ENCODE measurements around the gene CNP.
"Not testable (repeated sequence)": the region's sequence is repeated elsewhere in the genome, so short reads cannot be mapped to it uniquely, and the experiment has no call there.

Gene CNP

DNA sequence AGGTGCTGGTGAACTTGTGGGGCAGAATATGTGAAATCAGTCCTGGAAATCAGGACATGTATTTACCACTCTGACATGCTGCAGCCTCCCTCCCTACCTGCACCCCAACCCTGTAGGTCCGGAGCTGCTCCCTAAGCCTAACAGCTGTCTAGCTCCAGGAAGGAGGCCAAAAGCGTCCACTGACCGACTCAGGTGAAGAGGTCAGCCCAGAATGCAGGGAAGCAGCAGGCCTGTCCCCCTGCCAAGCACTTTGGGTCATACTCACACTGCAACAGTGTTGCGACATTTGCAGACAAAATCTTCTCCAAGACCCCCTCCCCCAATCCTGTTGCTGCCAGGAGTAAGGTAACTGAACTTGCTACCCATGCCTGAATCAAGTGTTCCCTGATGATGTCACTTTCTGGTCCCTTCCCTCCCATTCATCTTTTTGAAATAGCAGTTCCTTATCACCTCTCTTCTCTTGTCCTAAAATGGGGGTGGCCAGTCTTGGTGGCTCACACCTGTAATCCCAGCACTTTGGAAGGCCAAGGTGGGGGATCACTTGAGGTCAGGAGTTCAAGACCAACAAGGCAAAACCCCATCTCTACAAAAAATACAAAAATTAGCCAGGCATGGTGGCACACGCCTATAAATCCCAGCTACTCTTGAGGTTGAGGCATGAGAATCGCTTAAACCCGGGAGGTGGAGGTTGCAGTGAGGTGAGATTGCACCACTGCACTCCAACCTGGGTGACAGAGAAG is 46.6 kb upstream of the CNP start:
- no peak overlapping the region for H3K4me3 ChIP-seq (ENCODE audit: low read depth, low read length)
- no peak for DNase-seq (ENCODE audit: low read depth, low spot score)
- in situ Hi-C loops (cut with HindIII; ENCODE audit: low sequenced_read_pairs): no loop called here
- TF ChIP-seq, protein P1, sequence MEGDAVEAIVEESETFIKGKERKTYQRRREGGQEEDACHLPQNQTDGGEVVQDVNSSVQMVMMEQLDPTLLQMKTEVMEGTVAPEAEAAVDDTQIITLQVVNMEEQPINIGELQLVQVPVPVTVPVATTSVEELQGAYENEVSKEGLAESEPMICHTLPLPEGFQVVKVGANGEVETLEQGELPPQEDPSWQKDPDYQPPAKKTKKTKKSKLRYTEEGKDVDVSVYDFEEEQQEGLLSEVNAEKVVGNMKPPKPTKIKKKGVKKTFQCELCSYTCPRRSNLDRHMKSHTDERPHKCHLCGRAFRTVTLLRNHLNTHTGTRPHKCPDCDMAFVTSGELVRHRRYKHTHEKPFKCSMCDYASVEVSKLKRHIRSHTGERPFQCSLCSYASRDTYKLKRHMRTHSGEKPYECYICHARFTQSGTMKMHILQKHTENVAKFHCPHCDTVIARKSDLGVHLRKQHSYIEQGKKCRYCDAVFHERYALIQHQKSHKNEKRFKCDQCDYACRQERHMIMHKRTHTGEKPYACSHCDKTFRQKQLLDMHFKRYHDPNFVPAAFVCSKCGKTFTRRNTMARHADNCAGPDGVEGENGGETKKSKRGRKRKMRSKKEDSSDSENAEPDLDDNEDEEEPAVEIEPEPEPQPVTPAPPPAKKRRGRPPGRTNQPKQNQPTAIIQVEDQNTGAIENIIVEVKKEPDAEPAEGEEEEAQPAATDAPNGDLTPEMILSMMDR (IDR thresholded peaks at IDR 0.05; ENCODE audit: low read depth, low read length): no peak

DNA sequence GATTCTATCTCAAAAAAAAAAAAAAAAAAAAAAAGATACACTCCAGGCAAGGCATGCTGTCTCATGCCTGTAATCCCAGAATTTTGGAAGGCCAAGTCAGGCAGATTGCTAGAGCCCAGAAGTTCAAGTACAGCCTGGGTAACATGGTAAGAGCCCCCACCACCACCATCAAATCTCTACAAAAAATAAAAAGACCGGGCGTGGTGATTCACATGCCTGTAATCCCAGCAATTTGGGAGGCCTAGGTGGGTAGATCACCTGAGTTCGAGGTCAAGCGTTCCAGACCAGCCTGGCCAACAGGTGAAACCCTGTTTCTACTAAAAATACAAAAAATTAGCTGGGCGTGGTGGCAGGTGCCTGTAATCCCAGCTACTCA is 46.0 kb upstream of the CNP start:
- no peak for DNase-seq (ENCODE audit: low read depth, low spot score)
- in situ Hi-C loops (cut with HindIII; ENCODE audit: low sequenced_read_pairs): no loop called here
- TF ChIP-seq, protein P1 (IDR thresholded peaks at IDR 0.05; ENCODE audit: low read depth, low read length): no peak
- H3K4me3 ChIP-seq (ENCODE audit: low read depth, low read length): no peak overlapping the region

DNA sequence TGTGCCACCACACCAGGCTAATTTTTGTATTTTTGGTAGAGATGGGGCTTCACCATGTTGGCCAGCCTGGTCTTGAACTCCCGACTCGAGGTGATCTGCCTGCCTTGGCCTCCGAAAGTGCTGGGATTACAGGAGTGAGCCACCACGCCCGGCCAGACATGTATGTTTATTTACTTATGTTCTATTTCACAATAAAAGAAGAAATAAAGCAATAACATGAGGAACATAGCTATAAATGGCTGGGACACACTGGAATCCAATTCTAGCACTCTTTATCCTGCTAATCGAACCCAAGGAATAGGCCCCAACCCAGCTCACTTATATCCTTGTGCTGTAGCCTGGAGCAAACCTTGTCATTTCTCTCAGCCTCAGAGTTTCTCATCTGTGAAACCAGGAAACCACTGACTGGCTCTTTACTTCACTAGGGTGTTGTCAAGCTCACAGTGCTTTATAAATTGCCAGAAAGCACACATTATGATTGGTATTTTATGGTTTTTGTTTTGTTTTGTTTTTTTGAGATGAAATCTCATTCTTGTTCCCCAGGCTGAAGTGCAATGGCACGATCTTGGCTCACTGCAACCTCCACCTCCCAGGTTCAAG is 40.5 kb upstream of the CNP start:
- H3K4me3 ChIP-seq (ENCODE audit: low read depth, low read length): no peak overlapping the region
- TF ChIP-seq, protein P1 (IDR thresholded peaks at IDR 0.05; ENCODE audit: low read depth, low read length): no peak
- no peak for DNase-seq (ENCODE audit: low read depth, low spot score)
- in situ Hi-C loops (cut with HindIII; ENCODE audit: low sequenced_read_pairs): no loop called here

DNA sequence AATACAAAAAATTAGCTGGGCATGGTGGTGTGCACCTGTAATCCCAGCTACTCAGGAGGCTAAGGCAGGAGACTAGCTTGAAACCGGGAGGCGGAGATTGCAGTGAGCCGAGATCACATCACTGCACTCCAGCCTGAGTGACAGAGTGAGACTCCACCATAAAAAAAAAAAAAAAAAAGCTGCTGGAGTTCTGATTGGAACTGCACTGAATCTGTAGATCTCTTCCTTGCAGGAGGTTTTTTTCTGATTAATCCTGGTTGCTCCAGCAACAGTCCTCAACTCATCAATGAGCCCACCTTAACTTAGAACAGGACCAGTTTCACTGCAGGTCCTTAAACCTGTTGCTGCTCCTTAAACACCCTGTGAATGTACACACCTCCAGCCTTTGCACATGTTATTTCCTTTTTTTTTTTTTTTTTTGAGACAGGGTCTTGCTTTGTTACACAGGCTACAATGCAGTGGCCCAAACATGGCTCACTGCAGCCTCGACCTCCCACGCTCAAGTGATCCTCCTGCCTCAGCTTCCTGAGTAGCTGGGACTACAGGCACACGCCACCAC is 37.8 kb upstream of the CNP start:
- H3K4me3 ChIP-seq (ENCODE audit: low read depth, low read length): no peak overlapping the region
- in situ Hi-C loops (cut with HindIII; ENCODE audit: low sequenced_read_pairs): no loop called here
- no peak for DNase-seq (ENCODE audit: low read depth, low spot score)
- TF ChIP-seq, protein P1 (IDR thresholded peaks at IDR 0.05; ENCODE audit: low read depth, low read length): no peak

DNA sequence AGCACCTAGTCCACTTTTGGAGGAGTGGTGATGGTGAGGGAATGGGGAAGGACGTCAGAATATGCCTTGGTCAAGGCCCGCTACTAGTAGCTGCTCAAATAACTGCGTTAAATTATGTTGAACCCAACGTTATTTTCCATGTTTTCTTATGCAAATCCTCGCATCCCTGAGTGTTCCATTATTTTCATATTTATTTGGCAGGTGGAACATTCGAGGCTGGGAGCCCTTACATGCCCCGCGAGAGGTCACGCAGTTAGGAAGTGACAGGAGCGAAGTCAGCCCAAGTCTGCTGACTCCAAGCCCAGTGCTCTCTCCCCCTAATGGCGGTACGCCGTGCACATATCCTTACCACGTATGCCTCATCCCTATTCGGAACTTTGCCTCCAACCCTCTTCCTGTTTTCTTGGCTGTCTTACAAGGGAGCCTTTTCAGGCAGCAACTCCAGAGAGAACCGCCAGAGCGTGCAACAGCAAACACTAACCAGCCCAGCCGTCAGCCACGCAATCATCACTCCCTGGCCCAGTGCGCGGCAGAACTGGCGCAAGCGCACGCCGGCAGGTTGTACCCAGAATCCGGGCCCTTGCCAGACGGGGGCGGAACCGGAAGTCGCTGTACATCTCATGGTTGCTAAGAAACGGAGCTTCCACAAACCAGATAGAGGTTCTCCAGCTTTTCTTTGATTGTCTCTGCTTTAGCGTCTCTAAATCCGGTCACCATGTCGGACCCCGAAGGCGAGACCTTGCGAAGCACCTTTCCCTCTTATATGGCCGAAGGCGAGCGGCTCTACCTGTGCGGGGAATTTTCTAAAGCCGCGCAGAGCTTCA is 36.4 kb upstream of the CNP start, which contains the start of gene ODAD4:
TSS of gene ODAD4 (plus strand) at position 609 of the 824 bp plus-strand sequence. CDS start at position 716, 107 bp downstream.
- peak within 1 kb of the TSS; percentile 63 for H3K4me3 ChIP-seq (ENCODE audit: low read depth, low read length)
- TF ChIP-seq, protein P1 (IDR thresholded peaks at IDR 0.05; ENCODE audit: low read depth, low read length): peak; percentile 53
- in situ Hi-C loops (cut with HindIII; ENCODE audit: low sequenced_read_pairs): no loop called here
- DNase-seq (ENCODE audit: low read depth, low spot score): peak; percentile 97

DNA sequence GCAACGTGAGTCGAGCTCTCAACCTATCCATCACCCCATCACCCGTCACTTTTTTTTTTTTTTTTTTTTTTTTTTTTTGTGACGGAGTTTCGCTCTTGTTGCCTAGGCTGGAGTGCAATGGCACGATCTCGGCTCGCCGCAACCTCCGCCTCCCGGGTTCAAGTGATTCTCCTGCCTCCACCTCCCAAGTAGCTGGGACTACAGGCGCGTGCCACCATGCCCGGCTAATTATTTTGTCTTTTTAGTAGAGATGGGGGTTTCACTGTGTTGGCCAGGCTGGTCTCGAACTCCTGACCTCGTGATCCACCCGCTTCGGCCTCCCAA is 35.8 kb upstream of the CNP start:
- H3K4me3 ChIP-seq (ENCODE audit: low read depth, low read length): peak overlapping the region; percentile 63
- DNase-seq (ENCODE audit: low read depth, low spot score); in situ Hi-C loops (cut with HindIII; ENCODE audit: low sequenced_read_pairs): not testable (repeated sequence)

DNA sequence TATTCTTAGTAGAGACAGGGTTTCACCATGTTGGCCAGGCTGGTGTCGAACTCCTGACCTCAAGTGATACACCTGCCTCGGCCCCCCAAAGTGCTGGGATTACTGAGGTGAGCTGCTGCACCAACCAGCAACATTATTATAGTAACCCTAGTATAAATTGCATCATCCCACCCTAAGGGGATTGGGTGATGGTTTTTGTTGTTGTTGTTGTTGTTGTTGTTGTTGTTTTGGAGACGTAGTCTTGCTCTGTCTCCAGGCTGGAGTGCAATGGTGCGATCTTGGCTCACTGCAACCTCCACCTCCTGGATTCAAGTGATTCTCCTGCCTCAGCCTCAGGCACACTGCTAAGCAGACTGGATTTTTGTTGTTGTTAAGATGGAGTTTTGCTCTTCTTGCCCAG is 34.9 kb upstream of the CNP start:
- H3K4me3 ChIP-seq (ENCODE audit: low read depth, low read length); DNase-seq (ENCODE audit: low read depth, low spot score); in situ Hi-C loops (cut with HindIII; ENCODE audit: low sequenced_read_pairs): not testable (repeated sequence)
